ENCODE measurements around the gene SCN8A.

- TF ChIP-seq, protein P1, sequence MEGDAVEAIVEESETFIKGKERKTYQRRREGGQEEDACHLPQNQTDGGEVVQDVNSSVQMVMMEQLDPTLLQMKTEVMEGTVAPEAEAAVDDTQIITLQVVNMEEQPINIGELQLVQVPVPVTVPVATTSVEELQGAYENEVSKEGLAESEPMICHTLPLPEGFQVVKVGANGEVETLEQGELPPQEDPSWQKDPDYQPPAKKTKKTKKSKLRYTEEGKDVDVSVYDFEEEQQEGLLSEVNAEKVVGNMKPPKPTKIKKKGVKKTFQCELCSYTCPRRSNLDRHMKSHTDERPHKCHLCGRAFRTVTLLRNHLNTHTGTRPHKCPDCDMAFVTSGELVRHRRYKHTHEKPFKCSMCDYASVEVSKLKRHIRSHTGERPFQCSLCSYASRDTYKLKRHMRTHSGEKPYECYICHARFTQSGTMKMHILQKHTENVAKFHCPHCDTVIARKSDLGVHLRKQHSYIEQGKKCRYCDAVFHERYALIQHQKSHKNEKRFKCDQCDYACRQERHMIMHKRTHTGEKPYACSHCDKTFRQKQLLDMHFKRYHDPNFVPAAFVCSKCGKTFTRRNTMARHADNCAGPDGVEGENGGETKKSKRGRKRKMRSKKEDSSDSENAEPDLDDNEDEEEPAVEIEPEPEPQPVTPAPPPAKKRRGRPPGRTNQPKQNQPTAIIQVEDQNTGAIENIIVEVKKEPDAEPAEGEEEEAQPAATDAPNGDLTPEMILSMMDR (IDR thresholded peaks at IDR 0.05), result no peak
- no peak for TF ChIP-seq POLR2A (IDR thresholded peaks at IDR 0.05)
- no peak for TF ChIP-seq EP300 (IDR thresholded peaks at IDR 0.05)
These were observed 254.4 kb downstream of the SCN8A start for GRCh38 chr12:51845482-51845881.
